Mesodermal cell (in vitro differentiated cells): ENCODE results near the gene MSI2.
A peak's percentile ranks its signal among the peaks of the same experiment; 100 is the strongest.

ENCODE experiments used
- H3K27ac ChIP-seq: 2 replicates; pipeline ENCODE4 v1.7.0; 2013; ENCODE audit warnings: mild to moderate bottlenecking, low read depth, low read length, moderate library complexity; ENCODE audit not compliant: severe bottlenecking
- H3K36me3 ChIP-seq: 2 replicates; pipeline ENCODE4 v1.7.1; 2013; ENCODE audit warnings: mild to moderate bottlenecking, low read length, moderate library complexity; ENCODE audit not compliant: control insufficient read depth, insufficient read depth
- H3K4me1 ChIP-seq: one replicate; pipeline ENCODE4 v1.7.1; 2013; ENCODE audit warnings: mild to moderate bottlenecking, low read length; ENCODE audit not compliant: insufficient read depth, control insufficient read depth, poor library complexity, severe bottlenecking
- H3K4me3 ChIP-seq: 2 replicates; pipeline ENCODE4 v1.7.0; 2013; ENCODE audit warnings: low read length, control low read depth, mild to moderate bottlenecking; ENCODE audit not compliant: insufficient read depth, poor library complexity, severe bottlenecking; ENCODE audit errors: extremely low read depth
- H3K9me3 ChIP-seq: 2 replicates; pipeline ENCODE4 v1.7.1; 2013; ENCODE audit warnings: mild to moderate bottlenecking, low read length, moderate library complexity; ENCODE audit not compliant: control insufficient read depth
- WGBS, 2 experiments: methylation state at CpG; one replicate each; pipeline ENCODE4 v1.1.5; 2013; ENCODE audit warnings: missing lambda C conversion rate in 2 of 2; ENCODE audit not compliant: insufficient coverage in 2 of 2; 5-methylcytosine and 5-hydroxymethylcytosine counted together

The MSI2 gene

GRCh38 chr17:57722704-57723043 is 466.4 kb downstream of the MSI2 start:
- Histone ChIP-seq H3K9me3 (no peaks in the 10 kb centered on the region), H3K4me3 (no peak overlapping the region), H3K4me1 (peaks cover 22% of the 10 kb centered on the region), H3K36me3 (no peaks in the 10 kb centered on the region), H3K27ac (no peak overlapping the region)
- WGBS, 2 experiments, result 86 to 100% methylated on average over 1 of the region's 7 CpGs

- Histone ChIP-seq H3K4me1 (peaks cover 22% of the 10 kb centered on the region), H3K4me3 (no peak overlapping the region)
- 85 to 87% methylated on average over 10 to 13 of the region's 13 CpGs for WGBS, 2 experiments
These were observed 467.2 kb downstream of the MSI2 start for GRCh38 chr17:57723427-57724025.

GRCh38 chr17:57724026-57724728 is 467.9 kb downstream of the MSI2 start:
- Histone ChIP-seq H3K27ac (peak overlapping the region; percentile 63), H3K9me3 (no peaks in the 10 kb centered on the region), H3K4me1 (peaks cover 22% of the 10 kb centered on the region), H3K36me3 (no peaks in the 10 kb centered on the region), H3K4me3 (no peak overlapping the region)
- 64 to 75% methylated on average over 13 to 14 of the region's 14 CpGs for WGBS, 2 experiments

More at GRCh38 chr17:57723427-57724025, 467.2 kb downstream of the MSI2 start:
- Histone ChIP-seq H3K36me3 (no peaks in the 10 kb centered on the region), H3K27ac (peak overlapping the region; percentile 63), H3K9me3 (no peaks in the 10 kb centered on the region)

GRCh38 chr17:57724729-57725125 is 468.4 kb downstream of the MSI2 start:
- H3K27ac ChIP-seq, result no peak overlapping the region
- no peaks in the 10 kb centered on the region for H3K9me3 ChIP-seq
- H3K36me3 ChIP-seq, result no peaks in the 10 kb centered on the region
- H3K4me1 ChIP-seq, result peaks cover 22% of the 10 kb centered on the region
- H3K4me3 ChIP-seq, result no peak overlapping the region
- WGBS, 2 experiments, result 94 to 97% methylated on average over 5 of the region's 5 CpGs

GRCh38 chr17:57726213-57726790 is 470.0 kb downstream of the MSI2 start:
- 75 to 92% methylated on average over 4 to 5 of the region's 9 CpGs for WGBS, 2 experiments

GRCh38 chr17:57726838-57727237 is 470.5 kb downstream of the MSI2 start:
- H3K4me1 ChIP-seq, result peaks cover 22% of the 10 kb centered on the region
- no peak overlapping the region for H3K27ac ChIP-seq
- H3K9me3 ChIP-seq, result no peaks in the 10 kb centered on the region
- H3K4me3 ChIP-seq, result no peak overlapping the region
- WGBS, 2 experiments, result no CpG with 5 or more reads among the region's 5 CpGs
- H3K36me3 ChIP-seq, result no peaks in the 10 kb centered on the region

More at GRCh38 chr17:57726213-57726790, 470.0 kb downstream of the MSI2 start:
- H3K4me3 ChIP-seq, result no peak overlapping the region
- no peaks in the 10 kb centered on the region for H3K36me3 ChIP-seq
- peaks cover 22% of the 10 kb centered on the region for H3K4me1 ChIP-seq
- H3K27ac ChIP-seq, result no peak overlapping the region
- no peaks in the 10 kb centered on the region for H3K9me3 ChIP-seq

- Histone ChIP-seq H3K4me3 (no peak overlapping the region), H3K9me3 (no peaks in the 10 kb centered on the region), H3K4me1 (peaks cover 19% of the 10 kb centered on the region), H3K27ac (no peak overlapping the region), H3K36me3 (no peaks in the 10 kb centered on the region)
- 77 to 100% methylated on average over 2 to 3 of the region's 8 CpGs for WGBS, 2 experiments
These were observed 471.4 kb downstream of the MSI2 start for GRCh38 chr17:57727630-57728175.

- H3K27ac ChIP-seq, result no peak overlapping the region
- H3K4me1 ChIP-seq, result no peaks in the 10 kb centered on the region
- no peaks in the 10 kb centered on the region for H3K9me3 ChIP-seq
- H3K4me3 ChIP-seq, result no peak overlapping the region
- WGBS, 2 experiments, result 93% methylated on average over 3 of the region's 3 CpGs
- H3K36me3 ChIP-seq, result no peaks in the 10 kb centered on the region
These were observed 473.8 kb downstream of the MSI2 start for GRCh38 chr17:57730026-57730701.

GRCh38 chr17:57732062-57732461 is 475.7 kb downstream of the MSI2 start:
- no peaks in the 10 kb centered on the region for H3K36me3 ChIP-seq
- WGBS, 2 experiments, result 90 to 95% methylated on average over 2 to 3 of the region's 3 CpGs
- H3K4me1 ChIP-seq, result no peaks in the 10 kb centered on the region
- H3K9me3 ChIP-seq, result no peaks in the 10 kb centered on the region
- no peak overlapping the region for H3K27ac ChIP-seq
- H3K4me3 ChIP-seq, result no peak overlapping the region

- no peaks in the 10 kb centered on the region for H3K9me3 ChIP-seq
- H3K27ac ChIP-seq, result no peak overlapping the region
- no peaks in the 10 kb centered on the region for H3K36me3 ChIP-seq
- H3K4me3 ChIP-seq, result no peak overlapping the region
- H3K4me1 ChIP-seq, result no peaks in the 10 kb centered on the region
- no CpG with 5 or more reads among the region's 2 CpGs for WGBS, 2 experiments
These were observed 476.8 kb downstream of the MSI2 start for GRCh38 chr17:57733085-57733484.
